ENCODE data around the gene IRF2BPL.

- TF ChIP-seq CTCF (optimal IDR thresholded peaks at IDR 0.05 in 1 of 3, IDR thresholded peaks at IDR 0.05 in 1 of 3, conservative IDR thresholded peaks at IDR 0.05 in 1 of 3; ENCODE audit: extremely low read depth in 1 of 3, insufficient read depth in 2 of 3, low read length in 3 of 3): no peak
- no peak for TF ChIP-seq EZH2 (IDR thresholded peaks at IDR 0.05; ENCODE audit: low read length)
Measured at GRCh38 chr14:77065851-77066577, 37.5 kb upstream of the IRF2BPL start.
